HEK293 (cell line): ENCODE results near the gene TMIGD1.

Experiments
- CTCF ChIP-seq: fragments of 450-650 bp; formaldehyde crosslinking; IDR thresholded peaks from 2 replicates; pipeline ENCODE4 v1.5.1; 2016; ENCODE audit warnings: missing biosample characterization, missing genetic modification characterization
- GLIS1 ChIP-seq: fragments of 450-650 bp; formaldehyde crosslinking; IDR thresholded peaks from 2 replicates; pipeline ENCODE4 v1.5.1; 2016; ENCODE audit warnings: missing biosample characterization, missing genetic modification characterization
- MEIS1 ChIP-seq: sonication (generic); formaldehyde crosslinking; IDR thresholded peaks from 2 replicates; pipeline ENCODE4 v1.8.1; 2022; ENCODE audit warnings: missing genetic modification reagents, mild to moderate bottlenecking, borderline replicate concordance
- MYNN ChIP-seq: fragments of 450-650 bp; formaldehyde crosslinking; IDR thresholded peaks from 2 replicates; pipeline ENCODE4 v1.5.1; 2016; ENCODE audit warnings: missing biosample characterization, missing genetic modification characterization, borderline replicate concordance
- ZBTB10 ChIP-seq: fragments of 450-650 bp; formaldehyde crosslinking; IDR thresholded peaks from 2 replicates; pipeline ENCODE4 v1.5.1; 2016; ENCODE audit warnings: missing biosample characterization, missing genetic modification characterization
- ZBTB20 ChIP-seq: fragments of 450-650 bp; formaldehyde crosslinking; IDR thresholded peaks from 2 replicates; pipeline ENCODE4 v1.5.1; 2016; ENCODE audit warnings: missing biosample characterization, missing genetic modification characterization
- ZBTB21 ChIP-seq: fragments of 450-650 bp; formaldehyde crosslinking; IDR thresholded peaks from 2 replicates; pipeline ENCODE4 v1.5.1; 2017; ENCODE audit warnings: missing biosample characterization, missing genetic modification characterization
- ZBTB6 ChIP-seq: fragments of 450-650 bp; formaldehyde crosslinking; IDR thresholded peaks from 2 replicates; pipeline ENCODE4 v1.5.1; 2017; ENCODE audit warnings: missing biosample characterization, missing genetic modification characterization
- ZBTB8A ChIP-seq: fragments of 450-650 bp; formaldehyde crosslinking; IDR thresholded peaks from 2 replicates; pipeline ENCODE4 v1.5.1; 2016; ENCODE audit warnings: missing biosample characterization, missing genetic modification characterization
- ZNF114 ChIP-seq: fragments of 450-650 bp; formaldehyde crosslinking; IDR thresholded peaks from 2 replicates; pipeline ENCODE4 v1.5.0; 2017; ENCODE audit warnings: missing biosample characterization, missing genetic modification characterization
- ZNF146 ChIP-seq: fragments of 450-650 bp; formaldehyde crosslinking; IDR thresholded peaks from 2 replicates; pipeline ENCODE4 v1.5.1; 2016; ENCODE audit warnings: missing biosample characterization, missing genetic modification characterization
- ZNF148 ChIP-seq: fragments of 450-650 bp; formaldehyde crosslinking; IDR thresholded peaks from 2 replicates; pipeline ENCODE4 v1.5.0; 2017; ENCODE audit warnings: missing biosample characterization, missing genetic modification characterization, borderline replicate concordance
- ZNF155 ChIP-seq: fragments of 450-650 bp; formaldehyde crosslinking; IDR thresholded peaks from 2 replicates; pipeline ENCODE4 v1.5.1; 2016; ENCODE audit warnings: missing biosample characterization, missing genetic modification characterization
- ZNF169 ChIP-seq: fragments of 450-650 bp; formaldehyde crosslinking; IDR thresholded peaks from 2 replicates; pipeline ENCODE4 v1.5.1; 2016; ENCODE audit warnings: missing biosample characterization, missing genetic modification characterization
- ZNF391 ChIP-seq: fragments of 450-650 bp; formaldehyde crosslinking; IDR thresholded peaks from 2 replicates; pipeline ENCODE4 v1.5.1; 2016; ENCODE audit warnings: low read depth, missing biosample characterization, missing genetic modification characterization, borderline replicate concordance
- ZNF398 ChIP-seq: fragments of 450-650 bp; formaldehyde crosslinking; IDR thresholded peaks from 2 replicates; pipeline ENCODE4 v1.5.1; 2017; ENCODE audit warnings: missing biosample characterization, missing genetic modification characterization
- ZNF404 ChIP-seq: fragments of 450-650 bp; formaldehyde crosslinking; IDR thresholded peaks from 2 replicates; pipeline ENCODE4 v1.5.1; 2017; ENCODE audit warnings: missing biosample characterization, missing genetic modification characterization
- ZNF571 ChIP-seq: fragments of 450-650 bp; formaldehyde crosslinking; IDR thresholded peaks from 2 replicates; pipeline ENCODE4 v1.5.0; 2017; ENCODE audit warnings: missing biosample characterization, missing genetic modification characterization
- ZNF596 ChIP-seq: fragments of 450-650 bp; IDR thresholded peaks from 2 replicates; pipeline ENCODE4 v1.5.0; 2018; ENCODE audit warnings: missing biosample characterization, mild to moderate bottlenecking, missing genetic modification characterization, moderate library complexity
- ZNF629 ChIP-seq: fragments of 450-650 bp; formaldehyde crosslinking; IDR thresholded peaks from 2 replicates; pipeline ENCODE4 v1.5.1; 2017; ENCODE audit warnings: missing biosample characterization, missing genetic modification characterization
- ZNF654 ChIP-seq: fragments of 450-650 bp; formaldehyde crosslinking; IDR thresholded peaks from 2 replicates; pipeline ENCODE4 v1.5.1; 2016; ENCODE audit warnings: low read depth, missing biosample characterization, missing genetic modification characterization
- ZNF692 ChIP-seq: fragments of 450-650 bp; formaldehyde crosslinking; IDR thresholded peaks from 2 replicates; pipeline ENCODE4 v1.5.1; 2016; ENCODE audit warnings: missing biosample characterization, missing genetic modification characterization
- ZNF76 ChIP-seq: fragments of 450-650 bp; formaldehyde crosslinking; IDR thresholded peaks from 2 replicates; pipeline ENCODE4; 2016; ENCODE audit warnings: low read depth, missing biosample characterization, missing genetic modification characterization, borderline replicate concordance
- ZNF768 ChIP-seq: fragments of 450-650 bp; formaldehyde crosslinking; IDR thresholded peaks from 2 replicates; pipeline ENCODE4 v1.5.1; 2018; ENCODE audit warnings: missing biosample characterization, mild to moderate bottlenecking, missing genetic modification characterization
- ZNF830 ChIP-seq: fragments of 450-650 bp; IDR thresholded peaks from 2 replicates; pipeline ENCODE4 v1.5.0; 2018; ENCODE audit warnings: missing biosample characterization, missing genetic modification characterization, low read depth, mild to moderate bottlenecking, moderate library complexity
- ZSCAN23 ChIP-seq: fragments of 450-650 bp; formaldehyde crosslinking; IDR thresholded peaks from 2 replicates; pipeline ENCODE4 v1.5.1; 2016; ENCODE audit warnings: missing biosample characterization, missing genetic modification characterization
- ZSCAN4 ChIP-seq: fragments of 450-650 bp; formaldehyde crosslinking; IDR thresholded peaks from 2 replicates; pipeline ENCODE4 v1.5.1; 2017; ENCODE audit warnings: missing biosample characterization, missing genetic modification characterization

TMIGD1 gene

GRCh38 chr17:30291543-30292285 lies 42.1 kb downstream of the TMIGD1 start, which contains the start of gene BLMH (continued):
- no peak for TF ChIP-seq ZNF692 (tag by site-specific recombination)
- TF ChIP-seq ZNF391 (tag by site-specific recombination), result no peak; the same call in 1 of the 2 replicates
- TF ChIP-seq ZNF169, result no peak
- TF ChIP-seq CTCF (tag by site-specific recombination), result no peak
- TF ChIP-seq ZNF830 (tag by site-specific recombination), result no peak
- TF ChIP-seq ZNF404, result no peak
- no peak for TF ChIP-seq ZNF629 (tag by site-specific recombination)
- TF ChIP-seq ZBTB10, result peak; percentile 60
- TF ChIP-seq ZNF654 (tag by site-specific recombination), result no peak
- TF ChIP-seq ZNF768 (tag by site-specific recombination), result no peak
- no peak for TF ChIP-seq ZNF146 (tag by site-specific recombination)
- TF ChIP-seq ZNF114 (tag by site-specific recombination), result no peak
- no peak for TF ChIP-seq ZNF571
- no peak for TF ChIP-seq MEIS1
- TF ChIP-seq ZNF596 (tag by site-specific recombination), result peak; percentile 46; the same call in 1 of the 2 replicates
- TF ChIP-seq ZNF76, result no peak; the same call in none of the 2 replicates
- no peak for TF ChIP-seq ZNF148
- TF ChIP-seq ZNF155 (tag by site-specific recombination), result no peak
- TF ChIP-seq ZBTB8A, result peak; percentile 80
- no peak for TF ChIP-seq ZBTB6 (tag by site-specific recombination)
- TF ChIP-seq ZSCAN4, result no peak
- no peak for TF ChIP-seq MYNN (tag by site-specific recombination)
- TF ChIP-seq ZNF398, result peak; percentile 85
- TF ChIP-seq ZBTB20 (tag by site-specific recombination), result peak; percentile 63
- no peak for TF ChIP-seq ZSCAN23 (tag by site-specific recombination)
- TF ChIP-seq ZBTB21 (tag by site-specific recombination), result no peak
- TF ChIP-seq GLIS1 (tag by site-specific recombination), result peak; percentile 73; the same call in 1 of the 2 replicates
